Measurements from ENCODE around the gene PITPNM1. TPM values are rescaled to one million over a fixed set of nuclear protein-coding genes. Genes with fewer than 3 reads are reported as not detected.

Gene PITPNM1
- total RNA-seq, 2 donors from 2014 or later, result 8.6 to 24.4 TPM

GRCh38 chr11:67493548-67494370 is 11.4 kb downstream of the PITPNM1 start:
- Histone ChIP-seq H3K4me3 (no peak overlapping the region), H3K36me3 (replicated peaks in 1 of 2; ENCODE audit: insufficient read depth in 1 of 2, low read depth in 2 of 2) (peaks cover 0 to 13% of the 10 kb centered on the region in 2 donors), H3K27ac (no peak overlapping the region), H3K27me3 (no peaks in the 10 kb centered on the region), H3K4me1 (no peaks in the 10 kb centered on the region), H3K9me3 (no peaks in the 10 kb centered on the region)
- ATAC-seq (no peak), DNase-seq (no peak)
- TF ChIP-seq POLR2A (IDR thresholded peaks at IDR 0.05), result no peak
- no peak for TF ChIP-seq CTCF (IDR thresholded peaks at IDR 0.05)
- intact Hi-C loops (cut with DNase I), result no loop called here
- 94 to 96% methylated on average over 30 to 61 of the region's 65 CpGs for WGBS, 2 donors

DNA sequence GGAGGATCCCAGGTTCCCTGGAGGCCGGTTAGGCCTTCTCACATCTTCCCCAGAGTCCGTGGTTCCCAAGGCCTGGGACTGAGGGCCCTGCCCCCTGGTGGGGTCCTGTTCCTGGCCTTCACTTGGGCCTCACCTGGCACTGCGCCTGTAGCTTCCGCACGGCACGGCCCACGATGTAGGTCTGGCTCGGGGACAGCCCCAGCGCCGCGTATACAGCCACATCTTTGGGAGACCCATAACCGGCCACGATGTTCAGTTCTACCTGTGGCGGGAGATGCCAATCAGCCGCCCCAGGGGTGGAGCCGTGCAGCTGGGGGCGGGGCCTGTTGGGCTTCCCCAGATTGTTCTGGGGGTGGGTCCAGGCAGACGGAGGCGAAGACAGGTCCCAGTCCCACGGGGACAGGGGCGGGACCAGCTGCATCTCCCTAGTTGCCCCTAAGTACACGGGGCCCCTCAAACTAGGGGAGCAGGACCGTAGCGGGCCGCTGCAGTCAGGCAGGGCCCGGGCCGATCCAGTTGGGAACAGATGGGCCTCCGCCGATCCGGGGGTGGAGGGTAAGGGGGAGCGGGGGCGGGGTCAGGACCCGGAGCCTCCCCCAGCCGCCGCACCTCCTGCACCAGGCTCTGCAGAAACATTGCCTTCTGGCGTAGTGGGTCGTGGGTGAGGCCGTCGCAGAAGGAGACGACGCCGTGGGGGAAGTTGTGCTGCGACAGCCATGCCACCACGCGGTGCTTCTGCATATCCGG is 12.2 kb downstream of the PITPNM1 start:
- peaks cover 0 to 12% of the 10 kb centered on the region in 2 donors for H3K36me3 ChIP-seq (replicated peaks in 1 of 2; ENCODE audit: insufficient read depth in 1 of 2, low read depth in 2 of 2)
- no peak for DNase-seq

DNA sequence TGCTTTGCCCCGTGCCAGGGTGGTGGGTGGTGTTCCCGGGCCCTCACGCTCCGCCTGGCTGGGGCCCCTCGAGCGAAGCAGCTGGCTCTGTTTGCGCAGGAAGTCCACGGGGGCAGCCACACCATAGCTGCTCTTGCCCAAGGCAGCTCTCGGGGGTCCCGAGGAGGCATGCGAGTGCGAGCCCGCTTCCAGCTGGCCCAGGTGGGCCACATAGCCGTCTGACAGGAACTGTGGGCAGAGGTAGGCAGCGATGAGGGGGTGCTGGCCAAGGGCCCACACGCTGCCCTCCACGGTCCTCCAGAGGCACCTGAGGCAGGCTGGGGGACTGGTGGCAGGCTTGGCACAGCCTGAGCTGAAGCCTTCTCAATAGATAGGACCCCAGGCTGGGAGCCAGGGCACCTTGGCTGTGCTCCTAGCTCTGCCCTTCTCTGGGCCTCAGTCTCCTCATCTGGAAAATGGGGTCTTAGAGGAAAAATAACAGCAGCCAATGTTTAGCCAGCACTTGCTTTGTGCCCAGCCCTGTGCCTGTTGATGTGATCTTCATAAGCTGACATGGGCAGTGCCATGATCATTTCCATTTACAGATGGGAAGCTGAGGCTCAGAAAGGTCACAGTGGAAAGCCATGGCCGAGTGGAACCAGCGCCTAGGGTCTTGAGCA is 13.0 kb downstream of the PITPNM1 start:
- H3K36me3 ChIP-seq (replicated peaks in 1 of 2; ENCODE audit: insufficient read depth in 1 of 2, low read depth in 2 of 2), result peaks cover 0 to 10% of the 10 kb centered on the region in 2 donors
- WGBS, 2 donors, result 40 to 83% methylated on average over 1 to 17 of the region's 19 CpGs
- H3K4me1 ChIP-seq, result no peaks in the 10 kb centered on the region
- intact Hi-C loops (cut with DNase I), result no loop called here
- no peak overlapping the region for H3K27ac ChIP-seq
- ATAC-seq (no peak), DNase-seq (no peak)
- H3K27me3 ChIP-seq, result no peaks in the 10 kb centered on the region
- TF ChIP-seq POLR2A (IDR thresholded peaks at IDR 0.05) (no peak), CTCF (IDR thresholded peaks at IDR 0.05) (no peak)
- H3K4me3 ChIP-seq, result no peak overlapping the region
- H3K9me3 ChIP-seq, result no peaks in the 10 kb centered on the region

More for the DNA sequence above, 12.2 kb downstream of the PITPNM1 start:
- ATAC-seq, result no peak
- Histone ChIP-seq H3K27ac (no peak overlapping the region), H3K4me1 (no peaks in the 10 kb centered on the region), H3K9me3 (no peaks in the 10 kb centered on the region), H3K4me3 (no peak overlapping the region), H3K27me3 (no peaks in the 10 kb centered on the region)
- TF ChIP-seq CTCF (IDR thresholded peaks at IDR 0.05) (no peak), POLR2A (IDR thresholded peaks at IDR 0.05) (no peak)
- WGBS, 2 donors, result 88 to 94% methylated on average over 27 to 37 of the region's 46 CpGs
- intact Hi-C loops (cut with DNase I), result no loop called here

DNA sequence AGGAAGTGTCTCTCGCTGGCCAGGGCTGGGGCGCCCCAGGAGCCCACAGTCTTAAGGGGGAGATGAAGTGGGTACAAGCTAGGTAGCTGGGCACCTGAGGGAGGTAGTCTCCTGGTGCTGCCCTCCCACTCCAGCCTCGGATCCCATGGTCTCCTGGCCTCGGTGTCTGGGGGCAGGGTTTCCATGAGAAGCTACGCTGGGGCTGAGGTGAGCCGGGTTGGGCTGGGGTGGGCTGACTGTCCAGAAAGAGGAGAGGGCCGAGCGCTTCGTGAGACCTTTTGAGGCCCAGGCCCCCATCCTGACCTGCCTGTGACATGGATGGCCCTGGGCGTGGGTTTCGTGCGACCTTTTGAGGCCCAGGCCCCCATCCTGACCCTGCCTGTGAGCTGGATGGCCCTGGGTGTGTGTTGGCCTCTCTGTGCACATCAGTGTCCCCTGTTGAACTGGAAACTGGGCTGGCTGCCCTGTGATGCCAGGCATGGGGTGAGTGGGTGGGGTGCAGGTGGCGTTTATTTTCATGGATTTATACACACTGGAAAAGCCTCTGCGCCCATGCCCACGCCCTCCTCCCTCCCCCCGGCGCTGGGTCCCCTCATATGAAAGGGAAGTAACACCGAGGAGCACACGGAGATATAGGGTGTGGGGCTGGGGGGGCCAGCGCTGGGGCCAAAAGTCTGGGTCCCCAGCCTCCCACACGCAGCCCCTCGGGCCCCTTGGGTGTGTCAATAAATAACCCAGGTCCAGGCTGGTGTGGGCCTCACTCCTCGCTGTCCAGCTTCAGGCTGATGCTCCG is 13.7 kb downstream of the PITPNM1 start:
- Histone ChIP-seq H3K36me3 (replicated peaks in 1 of 2; ENCODE audit: insufficient read depth in 1 of 2, low read depth in 2 of 2) (peaks cover 0 to 10% of the 10 kb centered on the region in 2 donors), H3K27ac (no peak overlapping the region), H3K9me3 (no peaks in the 10 kb centered on the region), H3K4me1 (no peaks in the 10 kb centered on the region), H3K27me3 (no peaks in the 10 kb centered on the region), H3K4me3 (no peak overlapping the region)
- no peak for ATAC-seq
- TF ChIP-seq POLR2A (IDR thresholded peaks at IDR 0.05) (no peak), CTCF (IDR thresholded peaks at IDR 0.05) (no peak)
- DNase-seq, result no peak
- intact Hi-C loops (cut with DNase I), result no loop called here
- WGBS, 2 donors, result 80 to 85% methylated on average over 14 to 24 of the region's 24 CpGs

Measured in body of pancreas (tissue), 4 donors.